ENCODE measurements around the gene DEK.
"Not testable (repeated sequence)": the region's sequence is repeated elsewhere in the genome, so short reads cannot be mapped to it uniquely, and the experiment has no call there.

DEK gene

DNA sequence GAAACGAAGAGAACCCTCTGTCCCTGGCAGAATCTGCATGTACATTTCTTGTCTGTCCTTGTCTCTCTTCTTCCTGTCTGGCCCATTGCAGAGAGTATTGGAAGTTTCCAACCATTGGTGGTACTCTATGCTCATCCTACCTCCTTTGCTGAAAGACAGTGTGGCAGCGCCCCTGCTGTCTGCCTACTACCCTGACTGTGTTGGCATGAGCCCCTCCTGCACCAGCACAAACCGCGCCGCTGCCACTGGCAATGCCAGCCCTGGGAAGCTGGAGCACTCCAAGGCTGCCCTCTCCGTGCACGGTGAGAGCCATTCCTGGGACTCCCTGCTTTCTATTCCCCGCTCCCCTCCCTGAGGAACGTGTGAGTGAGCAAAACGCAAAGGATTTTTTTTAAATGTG lies 76.6 kb downstream of the DEK start:
- Mint-ChIP-seq H3K9me3 (no peaks in the 10 kb centered on the region), H3K27ac (no peak overlapping the region), H3K4me1 (ENCODE audit: low read depth) (no peaks in the 10 kb centered on the region), H3K36me3 (ENCODE audit: low read depth) (no peaks in the 10 kb centered on the region), H3K4me3 (no peak overlapping the region), H3K27me3 (ENCODE audit: low read depth) (no peaks in the 10 kb centered on the region)
- DNase-seq (ENCODE audit: low spot score) = no peak

DNA sequence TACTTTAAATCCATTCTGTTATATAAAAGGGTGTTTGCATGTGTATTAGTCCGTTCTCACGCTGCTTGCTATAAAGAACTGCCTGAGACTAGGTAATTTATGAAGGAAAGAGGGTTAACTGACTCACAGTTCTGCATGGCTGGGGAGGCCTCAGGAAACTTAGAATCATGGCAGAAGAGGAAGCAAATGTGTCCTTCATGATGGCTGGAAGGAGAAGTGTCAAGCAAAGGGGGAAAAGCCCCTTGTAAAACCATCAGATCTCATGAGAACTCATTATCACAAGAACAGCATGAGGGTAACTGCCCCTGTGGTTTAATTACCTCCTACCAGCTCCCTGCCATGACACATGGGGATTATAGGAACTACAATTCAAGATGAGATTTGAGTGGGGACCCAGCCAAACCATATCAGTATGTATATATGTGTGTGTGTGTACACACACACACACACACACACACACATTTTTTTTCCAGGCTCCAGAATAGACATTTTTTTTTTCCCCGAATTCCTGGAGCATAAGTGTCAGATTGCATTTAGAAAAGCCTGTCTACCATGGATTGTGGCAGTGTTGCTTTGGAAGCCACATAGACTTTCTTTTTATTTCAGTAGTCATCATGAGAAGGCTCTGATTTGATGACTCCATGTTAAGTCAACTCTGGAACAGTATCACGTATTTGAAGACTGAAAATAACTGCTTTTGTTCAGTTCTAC lies 77.6 kb downstream of the DEK start:
- Mint-ChIP-seq H3K9me3 (no peaks in the 10 kb centered on the region), H3K27me3 (ENCODE audit: low read depth) (no peaks in the 10 kb centered on the region), H3K36me3 (ENCODE audit: low read depth) (peaks cover under 1% of the 10 kb centered on the region), H3K4me3 (no peak overlapping the region), H3K4me1 (ENCODE audit: low read depth) (no peaks in the 10 kb centered on the region), H3K27ac (no peak overlapping the region)
- DNase-seq (ENCODE audit: low spot score) = no peak

GRCh38 chr6:18186033-18186432 lies 78.3 kb downstream of the DEK start:
- Mint-ChIP-seq H3K4me1 (ENCODE audit: low read depth) (no peaks in the 10 kb centered on the region), H3K27ac (no peak overlapping the region), H3K9me3 (no peaks in the 10 kb centered on the region), H3K27me3 (ENCODE audit: low read depth) (no peaks in the 10 kb centered on the region), H3K4me3 (no peak overlapping the region), H3K36me3 (ENCODE audit: low read depth) (peaks cover 1% of the 10 kb centered on the region)
- no peak for DNase-seq (ENCODE audit: low spot score)

- Mint-ChIP-seq H3K4me1 (ENCODE audit: low read depth) (no peaks in the 10 kb centered on the region), H3K27me3 (ENCODE audit: low read depth) (no peaks in the 10 kb centered on the region), H3K27ac (no peak overlapping the region), H3K36me3 (ENCODE audit: low read depth) (peaks cover 1% of the 10 kb centered on the region), H3K4me3 (no peak overlapping the region), H3K9me3 (no peaks in the 10 kb centered on the region)
- DNase-seq (ENCODE audit: low spot score) = no peak
Measured at GRCh38 chr6:18185624-18186023, 78.7 kb downstream of the DEK start.

DNA sequence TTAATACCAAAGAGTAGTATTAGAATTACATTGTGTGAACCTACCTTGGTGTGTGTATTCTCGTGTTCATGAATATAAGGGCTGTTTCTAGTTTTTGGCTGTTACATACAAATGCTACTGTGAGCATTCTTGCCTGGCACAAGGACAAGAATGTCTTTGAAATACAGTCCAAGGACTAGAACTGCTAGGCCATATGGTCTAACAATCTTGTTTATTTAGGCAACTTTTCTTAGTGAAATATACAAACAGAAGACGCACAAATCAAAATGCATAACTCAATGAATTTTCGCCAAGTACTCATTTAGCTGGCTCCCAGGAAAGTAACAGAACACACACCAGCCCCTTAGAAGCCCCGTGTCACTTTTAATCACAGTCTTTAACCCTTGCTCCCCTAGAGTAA lies 80.6 kb downstream of the DEK start:
- no peak for DNase-seq (ENCODE audit: low spot score)
- Mint-ChIP-seq H3K27me3 (ENCODE audit: low read depth) (no peaks in the 10 kb centered on the region), H3K4me3 (no peak overlapping the region), H3K9me3 (no peaks in the 10 kb centered on the region), H3K27ac (no peak overlapping the region), H3K36me3 (ENCODE audit: low read depth) (peaks cover 6% of the 10 kb centered on the region), H3K4me1 (ENCODE audit: low read depth) (no peaks in the 10 kb centered on the region)

DNA sequence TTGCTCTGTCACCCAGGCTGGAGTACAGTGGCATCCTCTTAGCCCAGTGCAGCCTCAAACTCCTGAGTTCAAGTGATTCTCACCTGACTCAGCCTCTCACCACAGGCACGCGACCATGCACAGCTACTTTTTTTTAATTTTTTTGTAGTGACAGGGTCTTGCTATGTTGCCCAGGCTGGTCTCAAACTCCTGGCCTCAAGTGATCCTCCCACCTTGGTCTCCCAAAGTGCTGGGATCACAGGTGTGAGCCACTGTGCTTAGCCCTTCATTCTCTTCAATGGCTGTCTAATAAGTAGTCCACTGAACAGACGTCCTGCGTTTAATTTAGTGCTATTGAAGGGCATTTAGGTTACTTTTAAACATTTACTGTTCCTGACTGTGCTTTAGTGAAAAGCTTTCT lies 81.8 kb downstream of the DEK start:
- no peaks in the 10 kb centered on the region for H3K27me3 Mint-ChIP-seq (ENCODE audit: low read depth)
- H3K4me1 Mint-ChIP-seq (ENCODE audit: low read depth) = no peaks in the 10 kb centered on the region
- H3K27ac Mint-ChIP-seq = no peak overlapping the region
- H3K9me3 Mint-ChIP-seq = no peaks in the 10 kb centered on the region
- DNase-seq (ENCODE audit: low spot score) = no peak
- H3K4me3 Mint-ChIP-seq = no peak overlapping the region
- H3K36me3 Mint-ChIP-seq (ENCODE audit: low read depth) = peaks cover 6% of the 10 kb centered on the region

- Mint-ChIP-seq H3K27ac (no peak overlapping the region), H3K9me3 (no peaks in the 10 kb centered on the region), H3K4me1 (ENCODE audit: low read depth) (no peaks in the 10 kb centered on the region), H3K4me3 (no peak overlapping the region), H3K36me3 (ENCODE audit: low read depth) (peaks cover 18% of the 10 kb centered on the region), H3K27me3 (ENCODE audit: low read depth) (no peaks in the 10 kb centered on the region)
- DNase-seq (ENCODE audit: low spot score) = no peak
Measured at GRCh38 chr6:18179770-18180356, 84.5 kb downstream of the DEK start.

DNA sequence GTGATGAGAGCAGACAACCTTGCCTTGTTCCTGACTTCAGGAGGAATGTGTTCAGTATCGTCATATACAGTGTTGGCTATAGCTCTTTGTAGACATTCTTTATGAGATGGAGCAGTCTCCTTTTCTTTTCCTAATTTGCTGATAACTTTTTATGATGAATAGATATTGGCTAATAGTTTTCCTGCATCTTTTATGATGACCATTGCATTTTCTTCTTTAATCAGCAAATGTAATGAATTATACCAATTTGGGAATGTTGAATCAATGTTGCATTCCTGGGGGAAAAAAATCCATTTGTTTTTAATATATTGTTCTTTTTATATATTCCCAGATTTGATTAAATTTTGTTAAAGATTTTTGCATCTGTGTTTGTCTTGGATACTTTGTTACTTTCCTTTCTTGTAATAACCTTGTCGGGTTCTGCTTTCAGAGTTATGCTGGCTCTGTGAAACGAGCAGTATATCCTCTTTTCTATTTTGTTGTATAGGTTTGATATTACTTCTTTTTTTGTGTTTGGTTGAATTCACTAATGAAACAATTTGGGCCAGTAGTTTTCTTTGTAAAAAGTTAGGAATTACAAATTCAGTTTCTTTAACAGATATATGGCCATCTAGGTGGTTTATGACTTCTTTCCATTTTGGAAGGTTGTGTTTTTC lies 85.2 kb downstream of the DEK start:
- H3K27ac Mint-ChIP-seq = no peak overlapping the region
- DNase-seq (ENCODE audit: low spot score) = no peak
- H3K4me1 Mint-ChIP-seq (ENCODE audit: low read depth) = no peaks in the 10 kb centered on the region
- H3K9me3 Mint-ChIP-seq = no peaks in the 10 kb centered on the region
- H3K4me3 Mint-ChIP-seq = no peak overlapping the region
- H3K36me3 Mint-ChIP-seq (ENCODE audit: low read depth) = peaks cover 24% of the 10 kb centered on the region
- H3K27me3 Mint-ChIP-seq (ENCODE audit: low read depth) = no peaks in the 10 kb centered on the region

GRCh38 chr6:18177286-18177965 lies 86.9 kb downstream of the DEK start:
- H3K4me1 Mint-ChIP-seq (ENCODE audit: low read depth) = no peaks in the 10 kb centered on the region
- no peaks in the 10 kb centered on the region for H3K27me3 Mint-ChIP-seq (ENCODE audit: low read depth)
- DNase-seq (ENCODE audit: low spot score) = no peak
- H3K4me3 Mint-ChIP-seq = no peak overlapping the region
- H3K9me3 Mint-ChIP-seq = no peaks in the 10 kb centered on the region
- H3K36me3 Mint-ChIP-seq (ENCODE audit: low read depth) = peaks cover 25% of the 10 kb centered on the region
- no peak overlapping the region for H3K27ac Mint-ChIP-seq

DNA sequence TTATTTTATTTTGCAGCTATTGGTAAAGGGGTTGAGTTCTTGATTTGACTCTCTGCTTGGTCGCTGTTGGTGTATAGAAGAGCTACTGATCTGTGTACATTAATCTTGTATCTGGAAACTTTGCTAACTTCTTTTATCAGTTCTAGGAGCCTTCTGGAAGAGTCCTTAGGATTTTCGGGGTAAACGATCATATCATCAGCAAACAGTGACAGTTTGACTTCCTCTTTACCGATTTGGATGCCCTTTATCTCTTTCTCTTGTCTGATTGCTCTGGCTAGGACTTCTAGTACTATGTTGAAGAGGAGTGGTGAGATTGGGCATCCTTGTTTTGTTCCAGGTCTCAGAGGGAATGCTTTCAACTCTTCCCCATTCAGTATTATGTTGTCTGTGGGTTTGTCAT lies 88.1 kb downstream of the DEK start:
- not testable (repeated sequence) for H3K27me3 Mint-ChIP-seq (ENCODE audit: low read depth); H3K4me3 Mint-ChIP-seq; H3K9me3 Mint-ChIP-seq; H3K27ac Mint-ChIP-seq; H3K4me1 Mint-ChIP-seq (ENCODE audit: low read depth); DNase-seq (ENCODE audit: low spot score)
- H3K36me3 Mint-ChIP-seq (ENCODE audit: low read depth) = peaks cover 26% of the 10 kb centered on the region
